Fibroblast of gingiva (primary cell): ENCODE measurements around the gene SERP2.

Source experiments
- DNase-seq: peaks from one replicate; pipeline ENCODE4 v3.0.0-alpha.2; 2011; ENCODE audit warnings: low read depth

Gene SERP2

DNA sequence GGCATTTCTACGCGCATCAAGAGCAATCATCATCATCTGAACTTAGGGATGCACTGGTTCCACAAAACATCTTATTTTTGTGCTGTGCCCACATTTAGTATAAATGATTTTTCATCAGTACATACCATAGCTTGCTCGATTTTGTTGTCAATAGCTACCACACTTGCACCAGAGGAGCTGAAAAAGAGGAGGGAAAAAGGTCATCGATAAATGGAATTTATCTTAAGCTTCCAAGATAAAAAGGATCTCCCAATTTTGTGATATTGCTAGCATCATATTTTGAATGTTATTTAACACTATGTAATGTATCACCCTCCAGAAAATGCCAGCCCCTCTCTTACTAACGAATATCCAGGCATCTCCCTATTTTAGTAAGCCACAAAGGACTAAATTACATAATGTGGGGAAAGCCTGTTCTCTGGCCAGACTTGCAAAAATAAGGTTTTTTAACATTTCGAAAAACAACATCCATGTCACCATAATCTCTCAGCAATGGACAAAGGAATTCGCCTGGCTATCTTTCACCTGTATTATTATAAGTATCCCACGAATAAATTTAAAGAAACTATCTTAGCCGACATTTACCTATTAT lies 62.4 kb downstream of the SERP2 start:
- no peak for DNase-seq

DNA sequence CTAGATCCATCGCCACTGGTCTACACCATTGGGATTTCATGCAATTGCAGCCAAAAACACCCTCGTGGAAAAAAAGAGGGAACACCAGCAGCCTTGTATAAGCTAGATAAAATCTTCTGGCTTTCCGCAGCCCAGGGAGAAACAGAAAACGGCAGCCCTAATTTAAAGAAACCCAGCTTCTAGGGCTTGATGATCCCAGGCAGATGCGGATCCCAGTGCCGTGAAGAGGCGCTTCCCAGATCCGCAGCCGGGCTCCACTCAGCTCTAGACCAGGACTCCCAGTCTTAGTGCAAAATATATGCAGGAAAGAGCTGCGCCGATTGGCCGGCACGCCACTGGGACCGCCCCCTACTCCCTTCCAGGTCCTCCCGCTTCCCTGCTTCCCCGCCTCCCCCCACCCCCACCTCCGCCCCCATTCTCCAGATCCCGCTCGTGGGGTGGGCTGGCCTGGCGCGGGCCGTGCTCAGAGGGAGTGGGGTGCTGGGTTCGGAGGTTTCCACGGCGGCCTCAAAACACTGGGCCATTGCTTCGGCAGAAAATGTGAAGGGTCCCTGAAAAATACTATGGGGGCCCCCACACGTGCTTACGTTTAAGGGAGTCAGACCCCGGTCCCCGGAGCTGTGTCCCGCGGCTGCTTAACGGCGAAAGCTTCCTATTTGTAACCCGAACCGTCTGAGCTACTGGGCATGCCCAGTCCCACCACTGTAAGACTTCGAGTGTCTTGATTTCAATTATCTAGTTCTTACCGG lies 63.1 kb downstream of the SERP2 start:
- DNase-seq, result peak; percentile 89

DNA sequence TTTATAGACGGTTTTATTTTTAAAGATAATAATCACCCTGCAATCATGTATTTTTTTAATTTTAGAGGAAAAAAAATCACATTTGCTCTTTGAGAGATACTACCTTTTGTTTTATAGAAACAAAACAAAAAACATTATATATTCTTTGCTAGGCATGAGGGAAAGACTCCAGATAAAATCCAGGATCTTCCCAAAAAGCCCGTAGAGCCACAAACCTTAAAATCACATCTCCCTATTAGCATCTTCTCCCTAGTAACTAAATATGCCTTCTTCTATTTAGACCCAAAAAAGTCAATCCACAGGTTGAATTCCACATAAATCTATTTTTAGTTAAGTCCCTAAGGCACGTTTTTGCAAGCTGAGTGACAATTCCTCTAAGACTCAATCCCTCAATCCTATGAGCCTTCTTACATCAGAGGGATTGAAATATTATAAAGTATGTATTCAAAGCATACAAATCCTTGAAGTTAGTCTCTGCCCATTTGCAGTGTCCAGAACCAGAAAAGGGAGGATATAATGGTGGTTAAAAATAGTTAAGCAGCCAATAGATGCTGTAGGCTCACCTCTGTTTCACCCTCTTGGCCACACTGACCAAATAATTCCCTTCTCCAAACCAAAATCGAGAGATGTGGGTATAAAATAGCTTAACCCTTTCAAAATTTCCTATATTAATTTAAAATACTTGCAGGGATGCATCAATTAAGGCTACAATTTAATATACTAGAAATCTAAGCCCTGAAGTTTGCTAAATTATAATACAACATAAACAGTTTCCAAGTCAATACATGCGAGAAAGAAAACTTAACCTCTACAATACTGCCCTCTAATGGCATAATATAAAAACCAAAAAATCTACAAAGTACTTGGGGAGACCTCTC lies 64.0 kb downstream of the SERP2 start:
- DNase-seq, result peak; percentile 27

DNA sequence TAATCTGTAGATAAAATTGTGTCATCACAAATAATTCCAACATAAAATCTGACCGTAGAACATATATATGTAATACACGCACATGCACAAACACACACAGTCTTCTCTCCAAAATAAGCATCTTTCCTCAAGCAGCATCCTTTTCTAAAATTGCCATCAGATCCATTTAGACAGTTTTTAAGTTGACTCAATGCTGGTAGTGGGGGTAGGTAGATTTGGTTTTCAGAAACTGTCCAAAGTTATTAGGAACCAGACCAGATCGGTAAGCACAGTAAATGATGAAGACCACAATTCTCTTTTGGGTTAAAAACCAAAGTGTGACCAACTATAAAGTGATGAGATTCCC lies 64.6 kb downstream of the SERP2 start:
- DNase-seq, result no peak

GRCh38 chr13:44439452-44440024 lies 65.9 kb downstream of the SERP2 start:
- DNase-seq, result no peak

DNA sequence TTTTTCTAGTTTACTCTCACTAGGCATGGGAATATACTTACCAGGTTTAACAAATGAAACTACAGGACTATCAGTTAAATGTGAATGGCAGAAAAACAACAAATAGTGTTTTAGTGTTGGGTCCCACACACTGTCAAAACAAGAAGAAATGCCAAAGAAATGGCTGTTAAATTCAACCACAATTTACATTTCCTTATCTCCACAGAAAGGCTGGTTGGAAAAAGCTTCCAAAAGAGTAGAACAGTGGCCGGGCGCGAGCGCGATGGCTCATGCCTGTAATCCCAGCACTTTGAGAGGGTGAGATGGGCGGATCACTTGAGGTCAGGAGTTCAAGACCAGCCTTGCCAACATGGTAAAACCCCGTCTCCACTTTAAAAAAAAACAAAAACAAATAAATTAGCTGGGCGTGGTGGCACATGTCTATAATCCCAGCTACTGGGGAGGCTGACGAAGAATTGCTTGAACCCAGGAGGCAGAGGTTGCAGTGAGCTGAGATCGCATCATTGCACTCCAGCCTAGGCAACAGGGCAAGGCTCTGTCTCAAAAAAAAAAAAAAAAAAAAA lies 66.5 kb downstream of the SERP2 start:
- DNase-seq, result no peak
